GM12878 (cell line): ENCODE data around the gene LIN28B.

Source experiments
- POLR2A ChIP-seq: IDR thresholded peaks from 2 replicates; pipeline ENCODE4 v1.6.1; 2011; ENCODE audit warnings: low read depth, mild to moderate bottlenecking, low read length
- SREBF1 ChIP-seq: IDR thresholded peaks from 2 replicates; pipeline ENCODE4 v1.6.1; 2012; ENCODE audit warnings: mild to moderate bottlenecking, low read length

GRCh38 chr6:105036351-105036750 is 79.4 kb downstream of the LIN28B start:
- no peak for TF ChIP-seq POLR2A
- no peak for TF ChIP-seq SREBF1
